Neutrophil (primary cell): ENCODE data around the gene MKLN1.

Experiments
- H3K27ac ChIP-seq: fragments of 200-600 bp; sonication (generic); 2 replicates; pipeline ENCODE4 v1.5.1; 2016; ENCODE audit warnings: mild to moderate bottlenecking, moderate library complexity
- H3K27me3 ChIP-seq: fragments of 200-600 bp; sonication (generic); 2 replicates; pipeline ENCODE4 v1.6.0; 2016; ENCODE audit warnings: mild to moderate bottlenecking
- H3K36me3 ChIP-seq: fragments of 200-600 bp; sonication (generic); 2 replicates; pipeline ENCODE4 v1.5.1; 2017
- H3K4me1 ChIP-seq, 2 experiments: fragments of 200-600 bp in 1 of 2; sonication (generic) in 1 of 2; 1 replicate in 1 of 2; 2 replicates in 1 of 2; pipeline versions ENCODE4 v1.5.1 to v1.6.1; 2013 to 2016; ENCODE audit warnings: low read depth in 1 of 2, low read length in 1 of 2, mild to moderate bottlenecking in 1 of 2, moderate library complexity in 1 of 2; ENCODE audit not compliant: control insufficient read depth in 1 of 2, insufficient read depth in 1 of 2
- H3K4me3 ChIP-seq, 2 experiments: fragments of 200-600 bp in 1 of 2; sonication (generic) in 1 of 2; 1 replicate in 1 of 2; 2 replicates in 1 of 2; pipeline ENCODE4 v1.5.1; 2013 to 2016; ENCODE audit warnings: low read depth in 1 of 2, low read length in 1 of 2, mild to moderate bottlenecking in 1 of 2, moderate library complexity in 1 of 2
- H3K9me3 ChIP-seq: fragments of 200-600 bp; sonication (generic); 2 replicates; pipeline ENCODE4 v1.5.1; 2016
- TF ChIP-seq, protein P1 (sequence below): fragments of 200-600 bp; sonication (generic); IDR thresholded peaks from 2 replicates; pipeline ENCODE4 v1.5.1; 2016; ENCODE audit warnings: antibody characterized with exemption

MKLN1 gene

DNA sequence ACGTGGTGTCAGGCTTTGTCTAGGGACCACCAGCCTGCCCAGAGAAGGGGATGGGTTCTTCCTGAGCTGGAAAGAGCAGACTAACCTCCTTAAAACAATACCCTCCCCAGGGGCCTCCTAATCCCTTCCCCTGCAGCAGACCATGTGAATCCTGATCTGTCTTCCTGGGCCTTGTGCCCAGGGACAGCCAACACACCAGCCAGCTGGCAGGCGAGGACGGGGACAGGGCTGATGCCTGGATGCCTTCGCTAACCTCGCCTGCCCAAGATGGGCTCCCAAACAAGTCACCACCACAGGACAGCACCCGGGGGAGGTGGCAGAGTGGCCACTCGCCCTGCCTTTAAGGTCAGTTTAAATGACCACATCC, 211.1 kb downstream of the MKLN1 start:
- Histone ChIP-seq H3K4me3 (no peak overlapping the region), H3K27me3 (no peaks in the 10 kb centered on the region), H3K4me1 (no peaks in the 10 kb centered on the region), H3K27ac (no peak overlapping the region), H3K9me3 (no peaks in the 10 kb centered on the region), H3K36me3 (no peaks in the 10 kb centered on the region)
- TF ChIP-seq, protein P1, sequence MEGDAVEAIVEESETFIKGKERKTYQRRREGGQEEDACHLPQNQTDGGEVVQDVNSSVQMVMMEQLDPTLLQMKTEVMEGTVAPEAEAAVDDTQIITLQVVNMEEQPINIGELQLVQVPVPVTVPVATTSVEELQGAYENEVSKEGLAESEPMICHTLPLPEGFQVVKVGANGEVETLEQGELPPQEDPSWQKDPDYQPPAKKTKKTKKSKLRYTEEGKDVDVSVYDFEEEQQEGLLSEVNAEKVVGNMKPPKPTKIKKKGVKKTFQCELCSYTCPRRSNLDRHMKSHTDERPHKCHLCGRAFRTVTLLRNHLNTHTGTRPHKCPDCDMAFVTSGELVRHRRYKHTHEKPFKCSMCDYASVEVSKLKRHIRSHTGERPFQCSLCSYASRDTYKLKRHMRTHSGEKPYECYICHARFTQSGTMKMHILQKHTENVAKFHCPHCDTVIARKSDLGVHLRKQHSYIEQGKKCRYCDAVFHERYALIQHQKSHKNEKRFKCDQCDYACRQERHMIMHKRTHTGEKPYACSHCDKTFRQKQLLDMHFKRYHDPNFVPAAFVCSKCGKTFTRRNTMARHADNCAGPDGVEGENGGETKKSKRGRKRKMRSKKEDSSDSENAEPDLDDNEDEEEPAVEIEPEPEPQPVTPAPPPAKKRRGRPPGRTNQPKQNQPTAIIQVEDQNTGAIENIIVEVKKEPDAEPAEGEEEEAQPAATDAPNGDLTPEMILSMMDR: no peak

DNA sequence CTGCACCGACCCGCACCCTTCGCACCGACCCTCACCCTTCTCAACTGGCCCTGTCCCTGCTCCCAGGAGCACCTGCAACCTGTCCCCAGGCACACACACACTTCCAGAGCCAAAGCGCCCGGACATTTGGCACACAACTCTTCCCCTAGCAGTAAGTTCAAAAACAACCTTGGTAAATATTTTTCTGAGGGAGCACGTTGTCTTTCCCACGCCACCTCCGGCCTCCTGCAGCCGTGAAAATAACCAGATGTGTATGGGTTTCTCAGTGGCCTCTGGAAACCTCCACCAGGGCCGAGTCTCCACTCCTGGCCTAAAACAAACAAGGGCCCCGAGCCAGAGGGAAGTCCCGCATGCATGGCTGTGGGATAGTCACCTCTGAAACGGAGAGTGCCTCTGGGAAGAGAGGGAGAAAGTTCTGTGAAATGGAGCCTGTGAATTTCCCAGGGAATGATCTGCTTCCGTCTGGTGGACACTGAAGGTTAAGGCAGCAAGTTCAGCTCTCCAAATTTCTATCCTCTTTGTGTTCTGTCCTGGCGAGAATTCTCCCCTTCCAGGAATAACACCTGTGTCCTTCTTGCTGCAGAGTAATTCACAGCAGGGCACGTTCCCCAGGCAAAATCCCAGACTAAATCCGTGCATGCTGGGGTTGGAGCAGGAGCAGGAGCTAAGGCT, 213.0 kb downstream of the MKLN1 start:
- Histone ChIP-seq H3K4me1 (no peaks in the 10 kb centered on the region), H3K9me3 (no peaks in the 10 kb centered on the region), H3K36me3 (no peaks in the 10 kb centered on the region), H3K27ac (no peak overlapping the region), H3K27me3 (no peaks in the 10 kb centered on the region), H3K4me3 (no peak overlapping the region)
- TF ChIP-seq, protein P1: no peak

DNA sequence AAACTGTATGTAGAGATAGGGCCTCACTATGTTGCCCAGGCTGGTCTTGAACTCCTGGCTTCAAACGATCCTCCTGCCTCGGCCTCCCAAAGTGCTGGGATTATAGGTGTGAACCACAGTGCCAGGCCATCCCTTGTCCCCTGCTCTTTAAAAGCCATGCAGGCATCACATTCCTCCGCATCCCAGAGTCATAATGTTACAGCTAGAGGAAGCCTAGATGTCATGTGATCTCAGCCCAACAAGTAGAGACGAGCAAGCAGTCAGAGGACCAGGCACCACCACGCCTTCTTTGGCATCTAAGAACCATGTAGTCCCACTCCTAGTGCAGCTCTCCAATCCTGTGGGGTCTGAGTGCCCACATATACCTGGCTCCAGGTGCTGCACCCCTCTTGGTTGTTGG, 215.6 kb downstream of the MKLN1 start:
- TF ChIP-seq, protein P1: no peak
- Histone ChIP-seq H3K9me3 (no peaks in the 10 kb centered on the region), H3K27me3 (no peaks in the 10 kb centered on the region), H3K36me3 (no peaks in the 10 kb centered on the region), H3K4me3 (no peak overlapping the region), H3K4me1 (no peaks in the 10 kb centered on the region), H3K27ac (no peak overlapping the region)

DNA sequence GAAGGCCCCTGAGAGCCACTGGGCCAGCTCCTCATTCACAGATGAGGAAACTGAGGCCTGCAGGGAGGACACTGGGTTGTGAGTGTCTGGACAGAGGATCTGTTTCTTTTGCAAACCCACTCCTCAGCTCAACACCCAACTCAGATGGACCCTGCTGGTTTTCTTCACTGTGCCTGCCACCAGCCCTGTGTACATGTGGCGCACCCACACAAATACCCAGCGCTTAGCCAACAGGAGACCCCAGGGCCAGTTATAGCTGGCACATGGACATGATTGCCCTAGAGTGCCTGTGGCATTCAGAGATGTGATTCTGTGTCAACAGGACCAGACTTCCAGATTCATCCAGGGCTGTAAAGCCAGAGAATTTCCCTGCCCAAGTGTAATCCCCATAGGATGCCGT, 216.3 kb downstream of the MKLN1 start:
- no peaks in the 10 kb centered on the region for H3K27me3 ChIP-seq
- H3K4me1 ChIP-seq: no peaks in the 10 kb centered on the region
- H3K9me3 ChIP-seq: no peaks in the 10 kb centered on the region
- TF ChIP-seq, protein P1: no peak
- H3K36me3 ChIP-seq: no peaks in the 10 kb centered on the region
- H3K4me3 ChIP-seq: no peak overlapping the region
- H3K27ac ChIP-seq: no peak overlapping the region

DNA sequence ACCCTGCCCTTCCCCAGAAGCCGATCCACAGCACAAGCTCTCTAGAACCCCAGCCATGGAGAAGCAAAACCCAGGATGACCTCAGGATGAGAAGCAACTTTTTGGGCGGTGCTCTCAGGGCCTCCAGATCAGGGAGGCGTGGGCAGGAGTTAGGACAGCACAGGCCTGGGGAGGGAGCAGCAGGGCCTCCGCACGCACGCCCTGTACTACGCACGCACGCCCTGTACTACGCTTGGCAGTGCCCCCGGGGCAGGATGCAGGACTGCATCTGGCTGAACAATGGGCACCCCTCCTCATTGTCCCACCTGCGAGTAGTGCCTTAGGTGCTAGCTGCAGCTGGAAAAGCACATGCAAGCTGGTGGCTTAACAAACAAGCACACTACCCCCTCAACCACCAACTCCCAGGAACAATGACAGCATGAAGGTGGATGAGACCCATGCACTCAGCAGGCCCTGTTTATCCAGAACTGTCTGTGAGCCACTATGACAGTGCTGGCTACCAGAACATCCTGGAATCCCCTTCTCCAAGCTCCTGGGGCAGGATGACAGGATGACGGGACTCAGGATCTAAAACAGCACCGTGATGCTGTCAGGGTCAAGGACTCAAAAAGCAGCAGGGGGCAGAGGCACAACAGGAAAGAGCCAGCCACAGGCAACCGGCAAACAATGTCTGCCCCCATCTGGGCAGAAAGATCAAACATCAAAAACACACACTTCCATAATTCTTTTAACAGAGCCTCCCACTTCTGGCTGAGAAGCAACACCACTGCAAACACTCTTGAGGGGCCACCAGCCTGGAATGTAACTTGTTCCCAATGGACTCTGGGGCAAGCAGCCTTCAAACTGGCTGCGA, 217.0 kb downstream of the MKLN1 start:
- H3K36me3 ChIP-seq: no peaks in the 10 kb centered on the region
- no peaks in the 10 kb centered on the region for H3K4me1 ChIP-seq
- no peaks in the 10 kb centered on the region for H3K9me3 ChIP-seq
- H3K27ac ChIP-seq: no peak overlapping the region
- no peak overlapping the region for H3K4me3 ChIP-seq
- no peaks in the 10 kb centered on the region for H3K27me3 ChIP-seq
- TF ChIP-seq, protein P1: no peak
